Measurements from ENCODE around the gene PRM3. TPM values are rescaled to one million over a fixed set of nuclear protein-coding genes. Genes with fewer than 3 reads are reported as not detected.

PRM3 gene
- total and polyA plus RNA-seq, 2 donors (not counting 1 experiment from before 2014, with no cell fraction given): not detected

DNA sequence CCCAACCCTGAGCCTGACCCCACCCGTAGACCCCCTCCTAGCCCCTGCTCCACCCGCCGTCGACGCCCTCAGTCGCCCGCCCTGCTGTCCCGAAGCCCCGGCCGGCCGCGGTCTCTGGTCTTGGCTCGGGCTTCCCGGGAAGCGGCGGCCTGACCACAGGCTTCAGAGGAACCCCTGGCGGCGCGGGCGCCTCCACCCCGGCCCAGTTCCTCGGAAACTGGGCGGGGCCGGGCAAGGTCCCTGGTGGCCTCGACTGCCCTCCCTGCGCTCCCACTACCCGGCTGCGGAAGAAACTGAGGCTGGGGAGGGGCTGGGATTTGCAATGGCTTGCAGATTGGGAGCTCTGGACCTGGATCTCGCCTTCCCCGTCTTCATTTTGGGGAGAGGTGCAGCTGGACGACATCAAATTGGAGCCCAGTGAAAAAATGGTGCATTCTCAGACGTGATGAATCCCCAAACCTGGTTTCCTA, 16.7 kb downstream of the PRM3 start:
- peaks cover 24% of the 10 kb centered on the region for H3K4me1 ChIP-seq (ENCODE audit: control insufficient read depth, extremely low read depth, insufficient read depth, low read length)
- no peaks in the 10 kb centered on the region for H4K20me1 ChIP-seq (ENCODE audit: control insufficient read depth, extremely low read depth, insufficient read depth, low read length)
- peak overlapping the region; percentile 94 for H3K9ac ChIP-seq (ENCODE audit: insufficient read depth, low read length)
- peak; percentile 55 to 63 for DNase-seq (ENCODE audit: low read depth in 2 of 2)
- H2AFZ ChIP-seq (ENCODE audit: low read length): no peak overlapping the region
- TF ChIP-seq, protein P1, sequence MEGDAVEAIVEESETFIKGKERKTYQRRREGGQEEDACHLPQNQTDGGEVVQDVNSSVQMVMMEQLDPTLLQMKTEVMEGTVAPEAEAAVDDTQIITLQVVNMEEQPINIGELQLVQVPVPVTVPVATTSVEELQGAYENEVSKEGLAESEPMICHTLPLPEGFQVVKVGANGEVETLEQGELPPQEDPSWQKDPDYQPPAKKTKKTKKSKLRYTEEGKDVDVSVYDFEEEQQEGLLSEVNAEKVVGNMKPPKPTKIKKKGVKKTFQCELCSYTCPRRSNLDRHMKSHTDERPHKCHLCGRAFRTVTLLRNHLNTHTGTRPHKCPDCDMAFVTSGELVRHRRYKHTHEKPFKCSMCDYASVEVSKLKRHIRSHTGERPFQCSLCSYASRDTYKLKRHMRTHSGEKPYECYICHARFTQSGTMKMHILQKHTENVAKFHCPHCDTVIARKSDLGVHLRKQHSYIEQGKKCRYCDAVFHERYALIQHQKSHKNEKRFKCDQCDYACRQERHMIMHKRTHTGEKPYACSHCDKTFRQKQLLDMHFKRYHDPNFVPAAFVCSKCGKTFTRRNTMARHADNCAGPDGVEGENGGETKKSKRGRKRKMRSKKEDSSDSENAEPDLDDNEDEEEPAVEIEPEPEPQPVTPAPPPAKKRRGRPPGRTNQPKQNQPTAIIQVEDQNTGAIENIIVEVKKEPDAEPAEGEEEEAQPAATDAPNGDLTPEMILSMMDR (conservative IDR thresholded peaks at IDR 0.05 in 1 of 2, IDR thresholded peaks at IDR 0.05 in 1 of 2; ENCODE audit: low read depth in 1 of 2, low read length in 2 of 2): no peak
- no peak for TF ChIP-seq EZH2 (IDR thresholded peaks at IDR 0.05; ENCODE audit: low read length, missing control alignments)
- H3K4me2 ChIP-seq (ENCODE audit: extremely low read depth, insufficient read depth, low read length): peak overlapping the region; percentile 85
- no peaks in the 10 kb centered on the region for H3K9me3 ChIP-seq (ENCODE audit: control insufficient read depth, insufficient read depth, low read depth, low read length)
- H3K79me2 ChIP-seq (ENCODE audit: control insufficient read depth, insufficient read depth, low read length): peaks cover 32% of the 10 kb centered on the region
- no peaks in the 10 kb centered on the region for H3K27me3 ChIP-seq (ENCODE audit: control insufficient read depth, insufficient read depth, low read length)
- H3K36me3 ChIP-seq (ENCODE audit: control insufficient read depth, insufficient read depth, low read length): peaks cover 21% of the 10 kb centered on the region
- H3K27ac ChIP-seq (ENCODE audit: insufficient read depth, low read length): peak overlapping the region; percentile 97
- H3K4me3 ChIP-seq (replicated peaks in 1 of 4; ENCODE audit: control extremely low read depth in 1 of 4, insufficient read depth in 1 of 4, low read depth in 3 of 4, low read length in 4 of 4): peak overlapping the region; percentile 60 to 83 (median 74)

DNA sequence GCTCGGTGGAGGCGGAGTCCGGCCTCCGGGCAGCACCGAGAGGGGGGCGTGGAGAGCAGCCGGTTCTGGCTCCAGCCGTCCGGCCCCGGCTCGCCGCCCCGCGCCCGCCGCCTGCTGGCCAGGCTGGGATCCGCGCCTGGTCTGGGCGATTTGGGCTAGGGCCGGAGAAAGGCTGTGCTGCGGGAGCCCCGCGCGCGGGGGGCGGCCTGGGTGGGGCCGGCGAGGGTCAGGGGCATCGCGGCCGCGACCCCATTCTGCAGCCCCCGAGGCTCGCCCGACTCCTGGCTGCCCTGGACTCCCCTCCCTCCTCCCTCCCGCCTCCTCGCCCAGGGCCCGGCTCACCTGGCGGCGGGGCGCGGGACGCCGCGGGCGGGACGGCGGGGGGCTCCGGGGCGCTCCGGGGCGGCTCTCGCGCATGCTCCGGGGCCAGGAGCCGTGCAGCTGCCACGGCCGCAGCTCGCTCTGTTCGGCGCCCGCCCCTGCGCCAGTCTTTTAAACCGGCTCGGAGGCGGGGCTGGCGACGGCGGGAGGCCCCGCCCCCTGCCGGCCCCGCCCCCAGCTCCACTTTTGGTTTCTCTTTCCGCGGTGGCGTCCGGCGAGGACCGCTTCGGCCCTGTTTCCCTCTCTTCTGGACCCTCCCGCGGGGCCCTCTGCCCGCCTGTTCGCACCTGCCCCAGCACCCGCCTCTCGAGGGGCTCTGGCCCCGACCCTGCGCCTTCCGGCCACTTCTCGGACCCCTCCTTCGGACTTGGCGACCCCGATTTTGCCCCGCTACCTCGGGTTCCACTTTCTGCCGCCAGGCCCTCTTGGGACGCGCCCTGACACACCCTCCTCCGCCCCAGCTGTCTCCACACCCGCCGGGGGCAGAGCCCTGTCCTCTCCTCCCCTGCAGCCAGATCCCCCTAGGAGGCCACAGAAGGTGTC, 17.4 kb downstream of the PRM3 start, which contains the start of gene SOCS1:
Gene SOCS1 (minus strand): TSS at position 468 of the 924 bp plus-strand sequence. CDS start 726 bp downstream, outside the sequence.
- peaks cover 32% of the 10 kb centered on the region for H3K79me2 ChIP-seq (ENCODE audit: control insufficient read depth, insufficient read depth, low read length)
- TF ChIP-seq EZH2 (IDR thresholded peaks at IDR 0.05; ENCODE audit: low read length, missing control alignments): no peak
- TF ChIP-seq, protein P1 (conservative IDR thresholded peaks at IDR 0.05 in 1 of 2, IDR thresholded peaks at IDR 0.05 in 1 of 2; ENCODE audit: low read depth in 1 of 2, low read length in 2 of 2): peak; percentile 41 to 76

More for the DNA sequence above, 17.4 kb downstream of the PRM3 start, which contains the start of gene SOCS1:
- peak within 1 kb of the TSS; percentile 75 to 97 (median 88) for H3K4me3 ChIP-seq (replicated peaks in 1 of 4; ENCODE audit: control extremely low read depth in 1 of 4, insufficient read depth in 1 of 4, low read depth in 3 of 4, low read length in 4 of 4)
- H3K4me1 ChIP-seq (ENCODE audit: control insufficient read depth, extremely low read depth, insufficient read depth, low read length): peaks cover 24% of the 10 kb centered on the region
- H4K20me1 ChIP-seq (ENCODE audit: control insufficient read depth, extremely low read depth, insufficient read depth, low read length): no peaks in the 10 kb centered on the region
- no peak within 1 kb of the TSS for H2AFZ ChIP-seq (ENCODE audit: low read length)
- no peaks in the 10 kb centered on the region for H3K9me3 ChIP-seq (ENCODE audit: control insufficient read depth, insufficient read depth, low read depth, low read length)
- no peaks in the 10 kb centered on the region for H3K27me3 ChIP-seq (ENCODE audit: control insufficient read depth, insufficient read depth, low read length)
- H3K36me3 ChIP-seq (ENCODE audit: control insufficient read depth, insufficient read depth, low read length): peaks cover 21% of the 10 kb centered on the region
- H3K27ac ChIP-seq (ENCODE audit: insufficient read depth, low read length): peak within 1 kb of the TSS; percentile 97
- DNase-seq (ENCODE audit: low read depth in 2 of 2): peak; percentile 79 to 89
- H3K9ac ChIP-seq (ENCODE audit: insufficient read depth, low read length): peak within 1 kb of the TSS; percentile 94
- H3K4me2 ChIP-seq (ENCODE audit: extremely low read depth, insufficient read depth, low read length): peak within 1 kb of the TSS; percentile 85
